Common myeloid progenitor, CD34-positive (primary cell): Measurements from ENCODE around the gene FBXO47.

Source experiments
- CTCF ChIA-PET: fragments of 350-600 bp; sonication (Branson Sonifier 250); formaldehyde crosslinking; loops from one replicate; lab custom pipeline; 2021; ENCODE audit warnings: antibody characterized with exemption; lab: Charles Lee
- POLR2A ChIA-PET: fragments of 350-600 bp; sonication (Branson Sonifier 250); formaldehyde crosslinking; loops from one replicate; lab custom pipeline; 2021; ENCODE audit warnings: antibody characterized with exemption; lab: Charles Lee
- DNase-seq, 3 donors: peaks; one replicate each; pipeline versions ENCODE4 v3.0.0 to v3.0.0-alpha.2; 2013
- H3K27ac ChIP-seq, 2 experiments: 1 replicate in 1 of 2; 2 replicates in 1 of 2; pipeline ENCODE4 v1.7.0; 2013; ENCODE audit warnings: inconsistent platforms in 2 of 2, low read length in 2 of 2, mild to moderate bottlenecking in 2 of 2, low read depth in 1 of 2, moderate library complexity in 1 of 2; ENCODE audit not compliant: severe bottlenecking in 2 of 2, insufficient read depth in 1 of 2, poor library complexity in 1 of 2
- H3K27me3 ChIP-seq, 5 experiments: replicated peaks in 2 of 5; 1 replicate in 3 of 5; 2 replicates in 2 of 5; pipeline versions ENCODE4 v1.6.1 to v1.7.0; 2013; ENCODE audit warnings: low read length in 4 of 5, mild to moderate bottlenecking in 2 of 5, moderate library complexity in 2 of 5, inconsistent platforms in 1 of 5; ENCODE audit not compliant: insufficient read depth in 5 of 5, control insufficient read depth in 4 of 5
- H3K36me3 ChIP-seq, 4 experiments: 1 replicate in 2 of 4; 2 replicates in 2 of 4; pipeline versions ENCODE4 v1.6.1 to v1.7.0; 2013; ENCODE audit warnings: low read length in 3 of 4, control low read depth in 1 of 4, mild to moderate bottlenecking in 1 of 4; ENCODE audit not compliant: control insufficient read depth in 4 of 4, insufficient read depth in 4 of 4
- H3K4me1 ChIP-seq, 4 experiments: 1 replicate in 3 of 4; 2 replicates in 1 of 4; pipeline versions ENCODE4 v1.6.1 to v1.7.1; 2013; ENCODE audit warnings: low read length in 3 of 4, mild to moderate bottlenecking in 3 of 4, control low read depth in 1 of 4, inconsistent platforms in 1 of 4, moderate library complexity in 1 of 4; ENCODE audit not compliant: control insufficient read depth in 4 of 4, insufficient read depth in 4 of 4; ENCODE audit errors: control extremely low read depth in 1 of 4
- H3K4me3 ChIP-seq, 7 experiments: 1 replicate in 4 of 7; 2 replicates in 3 of 7; pipeline versions ENCODE4 v1.5.1 to v1.7.0; 2013; ENCODE audit warnings: mild to moderate bottlenecking in 7 of 7, low read length in 6 of 7, moderate library complexity in 6 of 7, inconsistent platforms in 2 of 7, low read depth in 2 of 7, control low read depth in 1 of 7; ENCODE audit not compliant: insufficient read depth in 4 of 7, control insufficient read depth in 1 of 7; ENCODE audit errors: extremely low read depth in 1 of 7
- H3K9me3 ChIP-seq, 5 experiments: 1 replicate in 4 of 5; 2 replicates in 1 of 5; pipeline versions ENCODE4 v1.6.1 to v1.7.1; 2013; ENCODE audit warnings: low read length in 4 of 5, mild to moderate bottlenecking in 2 of 5, inconsistent platforms in 1 of 5, low read depth in 1 of 5, moderate library complexity in 1 of 5; ENCODE audit not compliant: control insufficient read depth in 4 of 5, insufficient read depth in 2 of 5; ENCODE audit errors: control extremely low read depth in 1 of 5
- WGBS: methylation state at CpG from one replicate; pipeline ENCODE4 v1.1.5; 2013; ENCODE audit not compliant: insufficient coverage; 5-methylcytosine and 5-hydroxymethylcytosine counted together

FBXO47 gene

DNA sequence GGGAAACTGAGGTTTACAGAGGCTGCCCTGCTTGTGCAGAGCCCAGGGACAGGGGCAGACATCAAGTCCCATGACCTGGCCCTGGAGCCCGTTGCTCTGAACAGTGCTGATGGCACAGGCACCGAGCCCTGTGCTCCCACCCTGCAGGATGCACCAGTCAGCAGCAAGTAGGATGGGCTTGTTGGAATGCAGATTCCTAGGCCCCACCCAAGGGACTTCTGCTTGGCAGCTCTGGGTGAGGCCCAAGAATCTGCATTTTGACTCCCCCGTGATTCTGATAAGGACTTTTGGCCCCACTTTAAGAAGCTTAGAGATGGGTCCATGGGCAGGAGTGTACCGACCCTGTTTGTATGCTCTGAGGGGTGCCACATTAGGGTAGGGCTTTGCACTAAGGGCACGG, 74.1 kb downstream of the FBXO47 start:
- Histone ChIP-seq H3K4me1 (peaks cover 6 to 72% (median 37%) of the 10 kb centered on the region in 4 experiments), H3K36me3 (peaks cover 11 to 62% (median 38%) of the 10 kb centered on the region in 4 experiments), H3K27me3 (no peaks in the 10 kb centered on the region), H3K9me3 (no peaks in the 10 kb centered on the region), H3K27ac (no peak overlapping the region), H3K4me3 (no peak overlapping the region)
- DNase-seq = peak in 2 of 3 donors; percentile 24 to 34
- ChIA-PET POLR2A (interaction anchor here (1.3 kb wide), 1 partner anchor 24 kb away, joined by 4 read pairs; the partner anchor contains the start of gene LASP1), CTCF (interaction anchor here (0.9 to 3.9 kb wide), 5 partner anchors 9 to 32 kb away, joined by 3 to 15 read pairs (median 8); partner anchors contain the start of gene LASP1NB)
- WGBS = 88% methylated on average over 5 of the region's 5 CpGs

DNA sequence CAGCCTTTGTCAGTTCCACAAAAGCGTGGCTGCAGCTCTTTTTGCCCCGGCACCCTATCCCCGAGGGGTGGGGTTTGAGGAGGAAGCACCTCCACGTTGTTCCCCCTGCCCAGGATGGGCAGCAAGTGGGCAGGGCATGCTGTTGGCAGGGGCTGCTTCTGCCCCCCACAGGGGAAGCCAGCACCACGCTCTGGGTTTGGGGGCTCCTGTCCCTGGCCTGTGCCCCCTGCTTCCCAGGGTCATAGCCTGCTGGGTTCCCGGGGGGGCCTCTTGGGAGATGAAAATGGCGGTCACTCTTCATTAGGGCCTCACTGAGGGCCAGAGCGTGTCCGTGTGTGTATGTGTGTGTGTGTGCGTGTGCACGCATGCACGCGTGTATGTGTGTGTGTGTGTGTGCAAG, 74.6 kb downstream of the FBXO47 start:
- no peak for DNase-seq
- ChIA-PET POLR2A (interaction anchor here (1.3 kb wide), 1 partner anchor 23 kb away, joined by 4 read pairs; the partner anchor contains the start of gene LASP1), CTCF (interaction anchor here (0.9 to 3.9 kb wide), 3 partner anchors 20 to 33 kb away, joined by 3 to 15 read pairs (median 8); partner anchors contain the start of gene LASP1NB)
- Histone ChIP-seq H3K27ac (no peak overlapping the region), H3K4me1 (peaks cover 2 to 67% (median 32%) of the 10 kb centered on the region in 4 experiments), H3K27me3 (no peaks in the 10 kb centered on the region), H3K36me3 (peaks cover 11 to 67% (median 40%) of the 10 kb centered on the region in 4 experiments), H3K4me3 (no peak overlapping the region), H3K9me3 (no peaks in the 10 kb centered on the region)
- 80% methylated on average over 6 of the region's 13 CpGs for WGBS

DNA sequence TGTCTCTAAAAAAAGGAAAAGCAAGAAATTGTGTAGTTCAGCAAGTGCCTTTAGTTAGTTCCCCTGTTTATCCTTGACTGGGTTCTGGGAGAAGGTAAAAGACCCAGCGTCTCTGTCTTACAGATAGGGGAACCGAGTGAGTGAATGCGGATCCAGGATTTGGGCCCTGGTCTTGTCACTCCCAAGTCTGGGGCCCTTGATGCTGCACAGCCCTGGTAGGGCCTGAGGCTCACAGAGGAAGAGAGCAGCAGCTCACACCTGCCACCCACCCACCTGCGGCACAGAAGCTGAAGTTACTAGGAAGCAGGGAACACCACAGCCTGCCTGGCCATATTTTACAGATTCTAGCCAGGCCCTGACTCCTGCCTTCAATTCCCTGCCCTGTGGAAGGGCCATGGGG, 75.1 kb downstream of the FBXO47 start:
- DNase-seq = no peak
- H3K36me3 ChIP-seq = peaks cover 11 to 71% (median 43%) of the 10 kb centered on the region in 4 experiments
- H3K27me3 ChIP-seq = no peaks in the 10 kb centered on the region
- ChIA-PET POLR2A (no interaction called here), CTCF (interaction anchor here (1.9 to 3.9 kb wide), 2 partner anchors 20 to 32 kb away, joined by 8 to 15 read pairs; no protein-coding TSS in a partner anchor)
- H3K4me1 ChIP-seq = peaks cover 0 to 61% (median 27%) of the 10 kb centered on the region in 4 experiments
- no peak overlapping the region for H3K4me3 ChIP-seq
- H3K27ac ChIP-seq = peak overlapping the region in 1 of 2 experiments; percentile 49
- H3K9me3 ChIP-seq = no peaks in the 10 kb centered on the region
- WGBS = 93% methylated on average over 4 of the region's 4 CpGs

DNA sequence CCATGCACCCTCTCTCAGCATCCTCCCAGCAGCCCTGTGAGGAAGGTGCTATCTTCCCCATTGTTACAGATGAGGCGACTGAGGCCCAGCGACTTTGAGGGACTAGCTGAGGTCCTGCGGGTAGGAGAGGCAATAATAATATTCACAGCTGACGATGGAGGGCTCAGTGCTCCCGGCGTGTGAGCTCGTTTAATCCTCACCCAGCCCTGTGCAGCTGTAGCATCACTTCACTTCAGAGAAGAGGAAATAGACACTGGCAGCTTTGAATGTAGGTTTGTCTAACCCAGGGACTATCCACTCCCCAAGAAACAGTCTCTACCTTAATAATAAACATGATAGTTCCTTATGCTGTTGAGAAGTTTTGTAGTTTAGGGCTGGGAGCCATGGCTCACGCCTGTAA, 75.8 kb downstream of the FBXO47 start:
- Histone ChIP-seq H3K27me3 (no peaks in the 10 kb centered on the region), H3K4me3 (no peak overlapping the region), H3K36me3 (peaks cover 11 to 70% (median 41%) of the 10 kb centered on the region in 4 experiments), H3K27ac (no peak overlapping the region), H3K9me3 (no peaks in the 10 kb centered on the region), H3K4me1 (peaks cover 0 to 57% (median 22%) of the 10 kb centered on the region in 4 experiments)
- ChIA-PET CTCF (interaction anchor here (1.9 to 3.9 kb wide), 2 partner anchors 19 to 32 kb away, joined by 8 to 15 read pairs; no protein-coding TSS in a partner anchor), POLR2A (interaction anchor here (0.9 kb wide), 1 partner anchor 9 kb away, joined by 4 read pairs; no protein-coding TSS in a partner anchor)
- 96% methylated on average over 8 of the region's 8 CpGs for WGBS
- DNase-seq = no peak

DNA sequence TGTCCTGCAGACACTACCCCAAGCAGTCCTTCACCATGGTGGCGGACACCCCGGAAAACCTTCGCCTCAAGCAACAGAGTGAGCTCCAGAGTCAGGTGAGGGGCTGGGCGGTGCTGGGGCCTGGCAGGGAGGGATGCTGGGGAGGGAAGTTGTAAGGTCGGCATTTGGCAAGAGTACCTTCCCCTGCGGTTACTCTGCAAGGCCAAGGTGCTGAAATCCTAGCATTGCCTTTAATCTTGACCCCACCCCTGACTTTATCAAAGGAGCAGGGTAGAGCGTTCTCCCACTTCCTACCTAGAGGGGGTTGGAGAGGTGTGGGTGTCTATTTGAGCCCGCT, 76.8 kb downstream of the FBXO47 start:
- H3K27ac ChIP-seq = no peak overlapping the region
- H3K27me3 ChIP-seq = no peaks in the 10 kb centered on the region
- peaks cover 0 to 58% (median 22%) of the 10 kb centered on the region in 4 experiments for H3K4me1 ChIP-seq
- POLR2A ChIA-PET = no interaction called here
- no peaks in the 10 kb centered on the region for H3K9me3 ChIP-seq
- H3K4me3 ChIP-seq = no peak overlapping the region
- CTCF ChIA-PET = no interaction called here
- DNase-seq = no peak
- H3K36me3 ChIP-seq = peaks cover 9 to 71% (median 37%) of the 10 kb centered on the region in 4 experiments
- 86% methylated on average over 6 of the region's 8 CpGs for WGBS

DNA sequence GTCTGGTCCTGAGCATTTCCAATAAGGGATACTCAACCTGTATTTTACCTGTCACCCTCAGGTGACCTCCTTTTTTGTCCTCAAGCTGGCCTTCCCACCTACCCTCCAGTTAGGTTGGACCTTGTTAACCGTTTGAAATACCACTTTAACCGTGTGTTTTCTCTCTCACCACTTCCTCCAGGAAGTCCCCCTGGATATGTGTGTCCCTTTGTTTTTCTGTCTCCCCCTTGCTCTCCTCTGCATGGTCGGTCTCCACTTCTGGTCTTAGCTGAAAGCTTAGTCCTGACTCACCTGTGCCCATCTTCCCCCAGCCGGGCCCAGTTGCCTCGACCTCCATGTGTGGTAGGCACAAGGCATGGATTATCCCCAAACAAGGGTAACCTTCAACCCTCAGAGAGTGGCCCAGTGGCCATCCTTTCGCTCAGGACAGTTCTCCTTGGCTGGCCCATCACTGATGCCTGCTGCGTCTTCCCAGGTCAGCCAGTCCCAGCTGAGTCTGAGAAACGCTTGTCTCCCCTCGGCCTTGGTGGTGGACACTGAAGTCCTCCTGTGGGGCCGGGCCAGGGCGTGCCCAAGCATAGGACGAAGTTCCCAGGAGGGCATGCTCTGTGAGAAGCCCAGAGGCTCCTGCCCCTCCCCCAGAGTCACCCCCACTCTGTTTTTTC, 77.3 kb downstream of the FBXO47 start:
- 92% methylated on average over 12 of the region's 12 CpGs for WGBS
- no peaks in the 10 kb centered on the region for H3K27me3 ChIP-seq
- peaks cover 9 to 76% (median 40%) of the 10 kb centered on the region in 4 experiments for H3K36me3 ChIP-seq
- peak overlapping the region in 1 of 2 experiments; percentile 0 for H3K27ac ChIP-seq
- H3K4me3 ChIP-seq = no peak overlapping the region
- ChIA-PET POLR2A (interaction anchor here (0.7 kb wide), 1 partner anchor 9 kb away, joined by 3 read pairs; no protein-coding TSS in a partner anchor), CTCF (no interaction called here)
- no peak for DNase-seq
- peaks cover 0 to 63% (median 24%) of the 10 kb centered on the region in 4 experiments for H3K4me1 ChIP-seq
- H3K9me3 ChIP-seq = no peaks in the 10 kb centered on the region

DNA sequence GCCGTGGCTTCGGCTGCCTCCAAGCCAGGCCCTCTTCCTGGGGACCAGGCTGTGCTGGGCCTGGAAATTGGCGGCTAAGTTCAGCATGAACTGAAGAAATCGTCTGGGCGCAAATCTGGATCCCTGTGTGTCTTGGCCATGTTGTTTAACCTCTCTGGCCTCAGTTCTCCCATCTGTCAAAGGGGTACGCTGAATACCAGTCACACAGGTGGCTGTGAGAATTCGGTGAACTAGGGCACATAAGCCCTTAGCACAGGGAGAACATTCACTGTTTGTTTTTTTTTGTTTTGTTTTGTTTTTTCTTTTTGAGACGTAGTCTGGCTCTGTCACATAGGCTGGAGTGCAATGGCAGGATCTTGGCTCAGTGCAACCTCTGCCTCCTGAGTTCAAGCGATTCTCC, 78.4 kb downstream of the FBXO47 start:
- no peak for DNase-seq
- H3K27me3 ChIP-seq = no peaks in the 10 kb centered on the region
- CTCF ChIA-PET = no interaction called here
- H3K4me1 ChIP-seq = peaks cover 0 to 64% (median 27%) of the 10 kb centered on the region in 4 experiments
- POLR2A ChIA-PET = interaction anchor here (0.5 kb wide), 1 partner anchor 13 kb away, joined by 3 read pairs; no protein-coding TSS in a partner anchor
- H3K4me3 ChIP-seq = no peak overlapping the region
- WGBS = over 99% methylated on average over 9 of the region's 9 CpGs
- H3K36me3 ChIP-seq = peaks cover 9 to 75% (median 37%) of the 10 kb centered on the region in 4 experiments
- no peaks in the 10 kb centered on the region for H3K9me3 ChIP-seq
- no peak overlapping the region for H3K27ac ChIP-seq
